ENCODE measurements around the gene SEZ6L.
A peak's percentile ranks its signal among the peaks of the same experiment; 100 is the strongest.

The SEZ6L gene

DNA sequence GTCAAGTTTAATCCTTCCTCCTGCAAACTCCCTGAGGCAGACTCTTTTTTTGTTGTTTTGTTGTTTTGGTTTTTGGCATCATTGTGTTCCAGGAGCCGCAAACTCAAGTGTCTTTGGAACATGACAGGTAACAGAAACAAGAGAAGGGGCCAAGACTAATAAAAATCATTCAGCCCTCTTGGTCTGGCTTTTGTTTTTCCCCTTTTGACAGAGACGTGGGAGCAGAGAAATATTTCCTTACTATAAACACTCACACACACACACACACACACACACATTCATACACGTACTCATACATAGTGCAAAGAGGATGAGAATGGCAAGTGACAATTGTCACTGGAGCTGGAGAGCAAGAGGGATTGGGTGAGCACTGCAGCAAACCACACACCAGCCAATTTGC lies 249.4 kb downstream of the SEZ6L start:
- peaks cover 11% of the 10 kb centered on the region for H3K9me3 ChIP-seq (ENCODE audit: control insufficient read depth, low read length)
- no peak overlapping the region for H3K4me3 ChIP-seq (ENCODE audit: extremely low read depth, insufficient read depth, low read length, poor library complexity, severe bottlenecking)
- H3K27ac ChIP-seq (ENCODE audit: low read depth, low read length, severe bottlenecking): no peak overlapping the region
- 100% methylated on average over 1 of the region's 3 CpGs; no CpG with 5 or more reads in 1 of the 2 experiments for WGBS, 2 experiments (ENCODE audit: insufficient coverage in 2 of 2)
- peaks cover 16% of the 10 kb centered on the region for H3K4me1 ChIP-seq (ENCODE audit: control insufficient read depth, insufficient read depth, low read length, poor library complexity, severe bottlenecking)
- no peaks in the 10 kb centered on the region for H3K36me3 ChIP-seq (ENCODE audit: control insufficient read depth, insufficient read depth, low read length)

DNA sequence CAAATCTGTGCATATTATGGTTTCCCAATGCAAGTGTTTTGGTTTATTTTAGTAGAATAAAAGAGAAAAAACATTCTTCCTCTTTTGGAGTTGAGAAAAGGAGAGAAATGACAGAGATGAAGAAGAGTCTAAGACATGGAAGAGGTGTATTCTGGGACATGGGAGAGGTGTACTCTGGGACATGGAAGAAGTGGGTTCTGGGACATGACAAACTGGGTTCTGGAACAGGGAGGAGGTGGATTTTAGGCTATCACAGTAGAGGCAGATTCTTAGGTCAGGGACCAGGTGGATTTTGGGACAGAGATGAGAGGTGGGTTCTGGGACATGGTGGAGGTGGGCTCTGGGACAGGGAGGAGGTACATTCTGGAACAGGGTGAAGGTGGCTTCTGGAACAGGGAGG lies 257.7 kb downstream of the SEZ6L start:
- peaks cover 13% of the 10 kb centered on the region for H3K4me1 ChIP-seq (ENCODE audit: control insufficient read depth, insufficient read depth, low read length, poor library complexity, severe bottlenecking)
- peaks cover 11% of the 10 kb centered on the region for H3K9me3 ChIP-seq (ENCODE audit: control insufficient read depth, low read length)
- H3K4me3 ChIP-seq (ENCODE audit: extremely low read depth, insufficient read depth, low read length, poor library complexity, severe bottlenecking): no peak overlapping the region
- no peak overlapping the region for H3K27ac ChIP-seq (ENCODE audit: low read depth, low read length, severe bottlenecking)
- no peaks in the 10 kb centered on the region for H3K36me3 ChIP-seq (ENCODE audit: control insufficient read depth, insufficient read depth, low read length)

DNA sequence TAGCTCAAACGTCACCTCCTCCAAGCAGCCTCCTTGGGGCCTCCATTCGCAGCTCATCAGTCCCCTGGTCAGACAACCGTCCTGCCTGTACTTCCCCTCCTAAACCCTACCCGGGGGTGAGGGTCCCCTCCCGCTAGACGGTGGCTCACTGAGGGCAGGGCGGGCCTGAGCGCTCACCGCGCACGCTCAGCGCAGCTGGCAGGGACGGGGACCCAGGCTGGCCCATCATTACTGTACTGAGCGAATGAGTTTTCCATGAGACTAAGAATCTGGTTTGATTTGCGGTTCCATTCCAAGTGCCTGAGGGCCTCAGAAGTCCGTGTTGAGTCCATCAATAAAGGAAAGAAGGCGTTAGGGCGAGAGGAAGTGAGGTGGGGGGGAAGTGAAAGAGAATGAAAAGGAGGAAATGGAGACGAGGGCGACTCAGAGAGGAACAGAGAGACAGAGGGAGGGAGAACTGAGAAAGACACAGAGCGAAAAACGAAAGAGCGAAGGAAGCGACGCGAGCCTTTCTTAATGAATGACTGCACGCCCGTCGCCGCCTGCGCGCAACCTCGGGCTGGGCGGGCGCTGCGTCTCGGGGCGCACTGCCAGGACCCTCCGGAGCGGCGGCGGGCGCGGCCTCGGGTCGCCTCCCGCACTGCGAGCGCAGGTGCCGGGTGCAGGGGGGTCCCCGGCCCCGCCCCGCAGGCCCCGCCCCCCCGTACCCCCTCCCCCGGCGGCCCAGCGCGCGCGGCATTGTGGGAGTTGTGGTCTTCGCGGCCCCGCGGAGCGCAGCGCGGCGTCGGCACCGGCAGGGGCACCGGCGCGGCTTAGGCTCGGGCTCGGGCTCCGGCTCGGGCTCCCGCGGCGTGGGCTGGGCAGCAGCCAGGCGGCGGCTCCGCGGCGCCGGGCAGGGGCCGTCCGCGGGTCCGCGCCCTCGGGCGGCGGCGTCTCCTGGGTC lies 259.5 kb downstream of the SEZ6L start, which contains the start of gene ASPHD2:
TSS of gene ASPHD2 (plus strand) at position 746 of the 943 bp plus-strand sequence. CDS start 4,356 bp downstream, outside the sequence.
- Histone ChIP-seq H3K4me3 (ENCODE audit: extremely low read depth, insufficient read depth, low read length, poor library complexity, severe bottlenecking) (peak within 1 kb of the TSS; percentile 53), H3K9me3 (ENCODE audit: control insufficient read depth, low read length) (no peaks in the 10 kb centered on the region), H3K4me1 (ENCODE audit: control insufficient read depth, insufficient read depth, low read length, poor library complexity, severe bottlenecking) (peaks cover 13% of the 10 kb centered on the region), H3K27ac (ENCODE audit: low read depth, low read length, severe bottlenecking) (peak within 1 kb of the TSS; percentile 41), H3K36me3 (ENCODE audit: control insufficient read depth, insufficient read depth, low read length) (no peaks in the 10 kb centered on the region)
- WGBS, 2 experiments (ENCODE audit: insufficient coverage in 2 of 2): 2 to 3% methylated on average over 56 to 70 of the region's 96 CpGs

DNA sequence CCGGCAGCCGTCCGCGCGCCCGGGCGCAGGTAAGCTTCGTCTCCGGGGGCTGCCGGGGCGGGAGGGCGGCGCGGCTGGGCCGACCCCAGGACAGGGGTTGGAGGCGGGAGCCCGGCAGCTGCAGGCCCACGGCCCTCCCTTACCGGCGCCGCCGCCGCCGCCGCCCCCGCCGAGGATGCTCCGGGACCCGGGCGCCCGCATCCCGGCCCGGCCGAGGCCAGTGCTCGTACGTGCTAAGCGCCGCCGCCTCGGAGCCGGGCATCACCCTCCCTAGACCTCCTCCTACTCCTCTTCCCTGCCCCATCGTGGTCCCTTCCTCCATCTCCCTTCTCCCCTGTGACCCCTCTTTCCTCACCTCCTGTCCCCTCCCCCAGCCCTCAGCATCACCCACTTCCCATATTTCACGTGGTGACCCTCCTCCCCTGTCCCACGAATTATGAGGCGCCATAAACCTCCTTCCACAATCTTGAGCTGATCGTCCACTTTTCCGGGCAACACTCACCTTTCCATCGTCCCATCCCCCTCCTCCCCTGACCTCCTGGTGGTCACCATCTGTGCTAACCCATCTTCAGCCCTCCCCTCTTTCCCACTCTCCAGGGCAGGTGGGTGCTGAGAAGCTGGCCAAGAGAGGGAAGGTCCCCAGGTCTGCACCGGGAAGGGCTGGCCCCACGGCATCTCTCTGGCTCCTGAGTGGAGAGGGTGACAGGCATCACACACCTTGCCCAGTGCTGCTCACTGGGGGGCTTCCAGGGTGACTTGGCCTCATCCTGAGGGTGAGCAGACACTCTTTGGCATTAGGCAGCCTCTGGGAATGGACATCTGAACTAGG lies 260.4 kb downstream of the SEZ6L start:
- Histone ChIP-seq H3K36me3 (ENCODE audit: control insufficient read depth, insufficient read depth, low read length) (peaks cover 8% of the 10 kb centered on the region), H3K9me3 (ENCODE audit: control insufficient read depth, low read length) (no peaks in the 10 kb centered on the region), H3K27ac (ENCODE audit: low read depth, low read length, severe bottlenecking) (no peak overlapping the region), H3K4me3 (ENCODE audit: extremely low read depth, insufficient read depth, low read length, poor library complexity, severe bottlenecking) (peak overlapping the region; percentile 42), H3K4me1 (ENCODE audit: control insufficient read depth, insufficient read depth, low read length, poor library complexity, severe bottlenecking) (peaks cover 13% of the 10 kb centered on the region)
- 4 to 7% methylated on average over 38 to 42 of the region's 50 CpGs for WGBS, 2 experiments (ENCODE audit: insufficient coverage in 2 of 2)

DNA sequence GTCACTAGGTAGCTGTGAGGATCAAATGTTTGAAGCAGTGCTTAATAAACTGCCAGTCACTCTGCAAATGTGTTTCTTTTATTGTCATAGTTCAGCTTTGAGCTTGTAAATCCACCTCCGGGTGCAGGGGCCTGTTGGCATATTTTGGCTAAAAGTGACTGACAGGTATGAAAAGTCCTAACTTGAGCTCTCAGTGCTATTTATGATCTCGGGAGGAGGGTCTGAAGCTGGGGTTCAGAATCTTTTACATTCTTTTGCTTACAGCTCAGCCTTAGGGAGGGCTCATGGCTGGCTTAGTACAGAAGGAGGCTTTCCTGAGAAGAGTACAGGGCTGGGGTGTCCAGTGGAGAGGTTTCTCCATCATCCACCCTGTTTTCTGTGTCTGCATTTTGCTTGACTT lies 261.3 kb downstream of the SEZ6L start:
- Histone ChIP-seq H3K36me3 (ENCODE audit: control insufficient read depth, insufficient read depth, low read length) (peaks cover 10% of the 10 kb centered on the region), H3K4me1 (ENCODE audit: control insufficient read depth, insufficient read depth, low read length, poor library complexity, severe bottlenecking) (peaks cover 17% of the 10 kb centered on the region), H3K4me3 (ENCODE audit: extremely low read depth, insufficient read depth, low read length, poor library complexity, severe bottlenecking) (no peak overlapping the region), H3K27ac (ENCODE audit: low read depth, low read length, severe bottlenecking) (peak overlapping the region; percentile 62), H3K9me3 (ENCODE audit: control insufficient read depth, low read length) (no peaks in the 10 kb centered on the region)
- 83 to 90% methylated on average over 2 of the region's 2 CpGs for WGBS, 2 experiments (ENCODE audit: insufficient coverage in 2 of 2)

DNA sequence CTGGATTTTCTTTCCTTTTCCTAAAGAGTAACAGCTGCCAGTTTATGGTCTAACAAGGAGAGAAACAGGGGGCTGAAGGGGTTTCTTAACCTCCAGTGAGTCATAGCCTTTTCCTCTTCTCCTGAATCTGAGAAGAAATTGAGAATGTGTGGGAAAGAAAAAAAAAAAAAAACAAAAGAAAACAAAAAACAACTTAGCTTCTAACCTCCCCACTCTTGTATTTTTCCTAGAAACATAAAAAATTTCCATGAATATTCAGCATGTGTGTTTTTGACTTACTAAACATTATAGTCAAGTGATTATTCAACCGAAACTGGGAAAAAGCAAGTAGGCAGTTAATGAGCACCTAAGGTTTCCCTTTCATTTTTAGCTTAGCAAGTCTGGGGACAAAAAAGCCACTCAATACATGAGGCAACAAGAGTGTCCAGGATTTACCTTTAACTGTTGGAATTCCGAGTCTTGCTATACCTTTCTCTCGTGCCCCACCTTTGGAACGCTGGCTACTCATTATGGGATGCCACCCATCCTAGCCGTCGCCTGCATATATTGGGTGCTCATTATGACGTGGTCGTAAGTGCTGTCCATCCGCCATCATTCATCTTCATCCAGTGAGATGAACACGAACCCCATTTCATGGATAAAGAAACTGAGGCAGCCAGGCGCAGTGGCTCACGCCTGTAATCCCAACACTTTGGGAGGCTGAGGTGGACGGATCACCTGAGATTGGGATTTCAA lies 262.2 kb downstream of the SEZ6L start:
- Histone ChIP-seq H3K9me3 (ENCODE audit: control insufficient read depth, low read length) (no peaks in the 10 kb centered on the region), H3K4me1 (ENCODE audit: control insufficient read depth, insufficient read depth, low read length, poor library complexity, severe bottlenecking) (peaks cover 17% of the 10 kb centered on the region), H3K27ac (ENCODE audit: low read depth, low read length, severe bottlenecking) (peak overlapping the region; percentile 62), H3K4me3 (ENCODE audit: extremely low read depth, insufficient read depth, low read length, poor library complexity, severe bottlenecking) (no peak overlapping the region), H3K36me3 (ENCODE audit: control insufficient read depth, insufficient read depth, low read length) (peaks cover 10% of the 10 kb centered on the region)
- WGBS, 2 experiments (ENCODE audit: insufficient coverage in 2 of 2): 90 to 92% methylated on average over 11 to 12 of the region's 13 CpGs

DNA sequence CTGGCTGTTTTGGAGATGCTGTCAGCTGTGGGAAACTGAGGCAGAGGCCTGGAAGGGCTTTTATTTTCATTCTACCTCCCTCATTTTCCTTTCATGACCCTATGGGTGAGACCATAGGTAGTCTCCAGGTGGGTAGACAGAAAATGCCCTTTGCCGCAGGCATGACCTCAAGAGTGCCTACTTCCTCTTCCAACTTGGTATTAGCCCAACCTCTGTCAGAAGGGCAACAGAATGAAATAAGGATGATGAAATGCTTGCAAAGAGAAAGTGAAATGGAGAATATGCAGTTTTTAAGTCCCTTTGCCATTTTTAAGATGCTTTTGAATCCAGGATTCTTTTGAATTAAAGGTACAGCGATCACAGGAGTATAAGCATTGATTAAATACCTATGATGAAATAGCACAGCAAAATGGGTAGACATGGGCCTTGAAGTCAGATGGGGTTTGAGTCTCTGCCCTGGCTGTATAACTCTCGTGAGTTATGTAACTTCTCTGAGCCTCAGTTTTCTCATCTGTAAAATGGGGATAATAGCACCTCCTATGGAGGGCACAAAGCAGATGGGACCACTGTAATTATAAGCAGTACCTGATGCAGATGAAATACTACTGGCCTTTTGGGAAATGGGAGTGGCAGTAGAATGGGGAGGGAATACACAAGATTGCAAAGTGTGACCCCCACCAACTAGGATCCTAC lies 263.5 kb downstream of the SEZ6L start:
- Histone ChIP-seq H3K36me3 (ENCODE audit: control insufficient read depth, insufficient read depth, low read length) (peaks cover 10% of the 10 kb centered on the region), H3K9me3 (ENCODE audit: control insufficient read depth, low read length) (no peaks in the 10 kb centered on the region), H3K27ac (ENCODE audit: low read depth, low read length, severe bottlenecking) (no peak overlapping the region), H3K4me1 (ENCODE audit: control insufficient read depth, insufficient read depth, low read length, poor library complexity, severe bottlenecking) (peaks cover 17% of the 10 kb centered on the region), H3K4me3 (ENCODE audit: extremely low read depth, insufficient read depth, low read length, poor library complexity, severe bottlenecking) (no peak overlapping the region)
- WGBS, 2 experiments (ENCODE audit: insufficient coverage in 2 of 2): 78 to 100% methylated on average over 2 of the region's 3 CpGs

All from mesodermal cell (in vitro differentiated cells).